ENCODE measurements around the gene HDLBP.

DNA sequence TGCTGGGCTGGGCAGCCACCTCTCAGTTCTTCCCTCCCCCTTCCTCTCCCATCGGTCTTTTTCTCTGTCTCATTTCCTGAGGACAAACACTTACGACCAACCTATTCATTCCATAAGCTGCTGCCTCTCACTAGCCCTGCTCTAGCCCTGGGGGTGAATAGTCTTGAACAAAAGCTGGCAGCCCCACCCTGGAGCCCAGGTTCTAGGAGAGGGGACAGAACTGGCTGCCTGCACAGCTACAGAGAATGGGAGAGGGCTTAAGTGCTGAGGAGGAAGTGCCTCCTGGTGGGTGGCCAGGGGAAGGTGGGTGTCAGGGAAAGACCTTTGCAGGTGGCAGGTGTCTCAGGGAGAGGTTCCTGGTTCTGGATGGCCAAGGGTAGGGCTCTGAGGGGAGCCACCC, 104.2 kb downstream of the HDLBP start:
- no peak for TF ChIP-seq EZH2 (IDR thresholded peaks at IDR 0.05; ENCODE audit: low read depth)
- TF ChIP-seq CTCF (conservative IDR thresholded peaks at IDR 0.05): no peak

Measured in PC-9 (cell line).